Measurements from ENCODE around the gene TP53I11.

Gene TP53I11

GRCh38 chr11:44950625-44951476, at the start of gene TP53I11:
TP53I11 (minus strand) TSS chr11:44950883; CDS start chr11:44938335, 12,548 bp downstream.
- peak; percentile 27 to 43 for DNase-seq (ENCODE audit: low read depth in 1 of 2, low spot score in 1 of 2)

- DNase-seq (ENCODE audit: low read depth in 1 of 2, low spot score in 1 of 2) = no peak
These were observed 48.4 kb upstream of the TP53I11 start for GRCh38 chr11:44999068-44999467.

- no peak for DNase-seq (ENCODE audit: low read depth in 1 of 2, low spot score in 1 of 2)
These were observed 47.4 kb upstream of the TP53I11 start for GRCh38 chr11:44998051-44998450.

- no peak for DNase-seq (ENCODE audit: low read depth in 1 of 2, low spot score in 1 of 2)
These were observed 46.9 kb upstream of the TP53I11 start for GRCh38 chr11:44997566-44997965.

GRCh38 chr11:44994753-44995152, 44.1 kb upstream of the TP53I11 start:
- no peak for DNase-seq (ENCODE audit: low read depth in 1 of 2, low spot score in 1 of 2)

GRCh38 chr11:44993971-44994704, 43.5 kb upstream of the TP53I11 start:
- DNase-seq (ENCODE audit: low read depth in 1 of 2, low spot score in 1 of 2) = no peak

GRCh38 chr11:44992774-44993173, 42.1 kb upstream of the TP53I11 start:
- DNase-seq (ENCODE audit: low read depth in 1 of 2, low spot score in 1 of 2) = no peak

- no peak for DNase-seq (ENCODE audit: low read depth in 1 of 2, low spot score in 1 of 2)
These were observed 41.5 kb upstream of the TP53I11 start for GRCh38 chr11:44992181-44992582.

- DNase-seq (ENCODE audit: low read depth in 1 of 2, low spot score in 1 of 2) = no peak
These were observed 40.0 kb upstream of the TP53I11 start for GRCh38 chr11:44990665-44991064.

- DNase-seq (ENCODE audit: low read depth in 1 of 2, low spot score in 1 of 2) = no peak
These were observed 39.3 kb upstream of the TP53I11 start for GRCh38 chr11:44989831-44990566.

- DNase-seq (ENCODE audit: low read depth in 1 of 2, low spot score in 1 of 2) = no peak
These were observed 38.4 kb upstream of the TP53I11 start for GRCh38 chr11:44988981-44989635.

- no peak for DNase-seq (ENCODE audit: low read depth in 1 of 2, low spot score in 1 of 2)
These were observed 37.4 kb upstream of the TP53I11 start for GRCh38 chr11:44988111-44988510.

- no peak for DNase-seq (ENCODE audit: low read depth in 1 of 2, low spot score in 1 of 2)
These were observed 36.8 kb upstream of the TP53I11 start for GRCh38 chr11:44987506-44987905.

- DNase-seq (ENCODE audit: low read depth in 1 of 2, low spot score in 1 of 2) = no peak
These were observed 35.6 kb upstream of the TP53I11 start for GRCh38 chr11:44986315-44986714.

GRCh38 chr11:44985721-44986120, 35.0 kb upstream of the TP53I11 start:
- no peak for DNase-seq (ENCODE audit: low read depth in 1 of 2, low spot score in 1 of 2)

- no peak for DNase-seq (ENCODE audit: low read depth in 1 of 2, low spot score in 1 of 2)
These were observed 33.1 kb upstream of the TP53I11 start for GRCh38 chr11:44983786-44984185.

- no peak for DNase-seq (ENCODE audit: low read depth in 1 of 2, low spot score in 1 of 2)
These were observed 31.9 kb upstream of the TP53I11 start for GRCh38 chr11:44982496-44983062.

GRCh38 chr11:44980533-44981427, 30.1 kb upstream of the TP53I11 start:
- no peak for DNase-seq (ENCODE audit: low read depth in 1 of 2, low spot score in 1 of 2)

GRCh38 chr11:44979543-44980399, 29.1 kb upstream of the TP53I11 start:
- DNase-seq (ENCODE audit: low read depth in 1 of 2, low spot score in 1 of 2) = no peak

Measured in activated CD4-positive, alpha-beta T cell treated with anti-CD3 and anti-CD28 coated beads, Interleukin-2, amount 50 U/mL, for 24 hours (primary cell).